ENCODE measurements around the gene SORBS2.

Gene SORBS2

GRCh38 chr4:185672151-185672550, 139.8 kb downstream of the SORBS2 start:
- no peak for DNase-seq
- no peak for ATAC-seq

DNA sequence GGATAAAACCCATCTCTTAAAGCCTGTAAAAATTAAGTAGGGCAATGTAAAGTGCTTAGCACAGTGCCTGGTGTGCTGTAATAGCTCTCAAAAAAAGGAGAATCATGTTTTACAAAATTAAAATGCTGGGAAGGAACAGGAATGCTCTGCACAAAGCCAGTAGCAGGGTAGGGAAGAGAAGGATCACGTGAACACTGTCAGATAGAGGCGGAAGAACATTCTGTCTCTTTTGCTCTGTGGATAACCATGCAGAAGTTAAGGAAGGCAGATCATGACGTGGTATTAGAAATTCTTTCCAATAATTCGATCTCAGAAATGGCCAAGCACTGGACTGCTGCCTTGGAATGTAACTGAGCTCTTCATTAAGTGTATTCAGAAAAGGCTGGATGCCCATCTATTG, 140.5 kb downstream of the SORBS2 start:
- DNase-seq (no peak), ATAC-seq (no peak)

DNA sequence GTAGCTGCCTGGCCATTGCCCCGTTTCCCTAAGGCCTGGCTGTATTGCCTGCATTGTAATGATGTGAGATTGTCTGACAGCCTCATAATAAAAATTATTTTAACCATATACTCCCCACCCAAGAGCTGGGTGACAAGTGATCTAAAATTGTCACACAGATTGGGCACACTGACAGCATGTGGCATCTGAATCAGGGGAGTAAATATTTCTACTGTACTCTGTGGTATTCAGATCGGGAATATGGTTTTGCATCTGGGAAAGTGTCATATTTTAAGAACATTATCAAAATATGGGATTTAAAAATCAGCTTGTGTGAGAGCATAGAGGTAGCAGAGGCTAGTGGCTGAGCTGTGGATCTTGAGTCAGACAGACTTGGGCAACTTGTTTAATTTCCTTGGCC, 140.9 kb downstream of the SORBS2 start:
- ATAC-seq: no peak
- DNase-seq: no peak

DNA sequence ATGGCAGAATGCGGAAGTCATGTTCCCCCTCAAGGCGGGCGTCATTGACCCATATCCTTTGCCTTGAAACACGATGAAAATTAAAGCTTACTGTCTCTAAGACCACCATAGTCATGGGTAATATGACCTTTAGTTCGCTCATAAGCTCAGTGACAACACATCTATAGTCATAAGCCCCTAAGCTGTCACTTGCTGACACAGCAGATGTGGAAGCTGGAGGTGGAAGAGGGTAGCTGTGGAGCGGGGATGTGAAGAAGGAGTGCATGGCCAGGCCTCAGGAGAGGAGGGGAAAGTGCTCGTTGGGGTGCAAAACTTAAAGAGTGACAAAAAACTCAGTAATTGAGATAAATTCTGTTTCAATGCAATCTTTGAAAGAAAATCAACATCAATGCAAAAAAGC, 142.7 kb downstream of the SORBS2 start:
- no peak for ATAC-seq
- no peak for DNase-seq

GRCh38 chr4:185666156-185666555, 145.8 kb downstream of the SORBS2 start:
- no peak for ATAC-seq

DNA sequence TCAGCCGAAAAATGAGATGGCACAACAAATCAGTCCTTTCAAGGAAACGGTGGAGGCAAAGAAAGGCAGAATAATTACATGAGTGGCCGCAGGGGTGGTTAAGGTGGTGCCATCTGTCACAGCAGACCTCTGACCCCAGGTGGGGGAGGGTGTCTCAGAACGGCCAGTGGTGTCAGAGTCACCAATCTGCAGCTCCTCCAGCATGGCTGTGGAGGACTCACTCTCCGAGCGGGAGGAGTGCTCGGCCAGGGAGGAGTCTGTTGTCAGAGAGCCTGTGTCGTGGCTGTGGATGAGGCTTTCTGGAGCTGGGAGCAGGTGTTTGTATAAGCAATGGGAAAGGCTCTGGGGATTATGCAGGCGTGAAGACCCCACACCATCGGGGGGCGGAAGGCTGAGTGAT, 146.3 kb downstream of the SORBS2 start:
- no peak for ATAC-seq
- DNase-seq: no peak

More at GRCh38 chr4:185666156-185666555, 145.8 kb downstream of the SORBS2 start:
- no peak for DNase-seq

- DNase-seq (no peak), ATAC-seq (no peak)
Observed at GRCh38 chr4:185664481-185664880, 147.5 kb downstream of the SORBS2 start.

DNA sequence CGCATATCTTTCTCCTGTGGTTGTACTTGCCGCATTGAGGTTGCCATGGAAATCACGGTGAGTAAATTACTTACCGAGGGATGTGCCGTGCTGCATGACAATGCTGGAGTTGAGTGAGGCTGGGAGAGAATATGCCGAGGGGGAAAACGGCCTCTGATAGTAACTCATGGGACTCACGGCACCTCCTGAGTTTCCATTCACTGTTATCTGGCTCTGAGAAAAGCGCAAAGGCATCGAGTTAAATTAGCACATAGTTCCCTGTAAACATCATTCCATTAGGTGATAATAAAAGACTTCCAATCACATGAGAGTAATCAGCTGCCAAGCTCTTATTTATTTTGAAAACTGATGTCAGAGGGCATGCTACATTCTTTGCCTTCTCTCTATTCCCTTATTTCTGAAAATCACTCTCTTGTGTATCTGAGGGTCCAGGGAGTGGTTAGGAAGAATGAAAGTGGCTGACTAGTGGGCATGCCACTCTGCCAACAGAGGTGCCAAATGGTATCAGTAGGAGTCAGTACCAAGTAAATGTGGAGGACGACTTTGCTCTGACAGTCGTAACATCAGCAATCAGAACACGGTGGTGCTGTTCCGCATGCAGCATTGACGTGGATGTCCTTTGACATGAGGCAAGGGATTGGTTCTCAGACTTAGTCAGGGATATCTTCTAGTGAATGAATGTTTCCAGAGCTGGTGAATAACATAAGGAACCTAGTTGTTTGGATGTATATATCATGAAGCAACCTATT, 149.8 kb downstream of the SORBS2 start:
- DNase-seq: no peak

DNA sequence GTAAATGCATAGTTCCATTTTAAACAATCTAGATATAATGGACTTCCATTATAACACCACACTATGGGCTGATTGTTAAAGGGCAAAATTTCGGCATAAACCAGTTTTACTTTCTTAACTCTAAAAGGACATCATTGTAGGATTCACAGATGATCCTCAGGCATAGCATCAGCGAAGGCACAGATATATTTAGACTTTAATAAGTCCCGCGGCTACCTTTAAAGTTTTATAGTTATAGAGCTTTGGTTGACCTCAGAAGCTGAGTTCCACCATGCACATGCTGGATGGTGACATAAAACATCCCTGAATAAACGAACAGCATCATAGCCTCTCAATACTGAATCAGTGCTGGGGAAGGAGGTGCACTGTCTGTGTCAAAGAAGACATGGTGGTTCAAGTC, 151.7 kb downstream of the SORBS2 start:
- no peak for DNase-seq
- ATAC-seq: no peak

More for the DNA sequence above, 149.8 kb downstream of the SORBS2 start:
- no peak for ATAC-seq

GRCh38 chr4:185657699-185658098, 154.3 kb downstream of the SORBS2 start:
- no peak for ATAC-seq
- DNase-seq: no peak

GRCh38 chr4:185657183-185657582, 154.8 kb downstream of the SORBS2 start:
- DNase-seq: no peak

GRCh38 chr4:185656467-185656931, 155.5 kb downstream of the SORBS2 start:
- no peak for ATAC-seq
- no peak for DNase-seq

More at GRCh38 chr4:185657183-185657582, 154.8 kb downstream of the SORBS2 start:
- no peak for ATAC-seq

DNA sequence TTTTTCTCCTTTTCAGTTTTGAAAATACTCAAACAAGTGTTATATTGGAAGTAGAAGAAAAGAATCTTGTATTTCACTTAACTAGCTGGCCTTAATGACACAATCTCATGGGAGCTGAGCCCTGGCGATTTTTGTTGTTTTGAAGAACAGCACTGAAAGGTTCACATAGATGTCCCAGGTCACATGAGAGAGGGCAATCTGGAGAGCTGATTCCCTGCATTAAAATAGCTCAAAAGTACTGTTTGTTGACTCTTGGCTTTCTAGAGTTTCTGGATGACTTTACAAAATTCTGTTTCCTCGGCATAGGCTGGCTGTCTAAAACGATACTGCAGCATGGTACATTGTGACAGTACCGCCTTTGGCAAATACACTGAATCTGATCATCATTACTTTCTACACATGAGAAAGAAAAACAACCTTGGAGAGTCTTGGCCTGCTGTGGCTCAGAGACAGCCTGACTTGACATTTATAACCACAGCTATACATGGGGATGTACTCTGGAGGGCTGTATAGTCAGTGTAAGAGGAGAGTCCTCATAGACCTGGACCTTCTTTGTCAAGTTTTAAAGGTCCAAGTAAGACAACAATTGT, 156.9 kb downstream of the SORBS2 start:
- no peak for DNase-seq
- ATAC-seq: no peak

GRCh38 chr4:185654311-185654710, 157.7 kb downstream of the SORBS2 start:
- ATAC-seq (no peak), DNase-seq (no peak)

DNA sequence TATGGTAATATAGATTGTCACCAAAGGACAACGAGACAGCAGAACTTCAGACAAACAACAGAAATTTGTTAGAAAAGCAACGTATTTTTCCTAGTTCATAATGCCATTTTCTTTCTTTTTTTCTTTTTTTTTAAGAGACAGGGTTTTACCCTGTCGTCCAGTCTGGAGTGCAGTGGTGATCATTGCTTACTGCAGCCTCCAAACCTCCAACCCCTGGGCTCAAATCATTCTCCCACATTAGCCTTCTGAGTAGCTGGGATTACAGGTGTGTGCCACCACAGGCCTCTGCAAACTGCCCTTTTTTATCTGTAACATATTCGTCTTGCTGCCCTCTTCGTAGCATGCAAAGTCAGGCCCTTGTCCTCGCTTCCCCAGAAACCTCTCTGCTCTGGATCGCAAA, 160.1 kb downstream of the SORBS2 start:
- ATAC-seq: no peak
- DNase-seq: no peak

GRCh38 chr4:185651137-185651677, 160.8 kb downstream of the SORBS2 start:
- no peak for DNase-seq
- ATAC-seq: no peak

GRCh38 chr4:185648631-185649030, 163.4 kb downstream of the SORBS2 start:
- DNase-seq: no peak
- ATAC-seq: no peak

GRCh38 chr4:185645403-185645802, 166.6 kb downstream of the SORBS2 start:
- no peak for DNase-seq
- no peak for ATAC-seq

GRCh38 chr4:185644408-185644807, 167.6 kb downstream of the SORBS2 start:
- no peak for ATAC-seq

GRCh38 chr4:185642907-185643306, 169.1 kb downstream of the SORBS2 start:
- no peak for DNase-seq
- ATAC-seq: no peak

More at GRCh38 chr4:185644408-185644807, 167.6 kb downstream of the SORBS2 start:
- no peak for DNase-seq

DNA sequence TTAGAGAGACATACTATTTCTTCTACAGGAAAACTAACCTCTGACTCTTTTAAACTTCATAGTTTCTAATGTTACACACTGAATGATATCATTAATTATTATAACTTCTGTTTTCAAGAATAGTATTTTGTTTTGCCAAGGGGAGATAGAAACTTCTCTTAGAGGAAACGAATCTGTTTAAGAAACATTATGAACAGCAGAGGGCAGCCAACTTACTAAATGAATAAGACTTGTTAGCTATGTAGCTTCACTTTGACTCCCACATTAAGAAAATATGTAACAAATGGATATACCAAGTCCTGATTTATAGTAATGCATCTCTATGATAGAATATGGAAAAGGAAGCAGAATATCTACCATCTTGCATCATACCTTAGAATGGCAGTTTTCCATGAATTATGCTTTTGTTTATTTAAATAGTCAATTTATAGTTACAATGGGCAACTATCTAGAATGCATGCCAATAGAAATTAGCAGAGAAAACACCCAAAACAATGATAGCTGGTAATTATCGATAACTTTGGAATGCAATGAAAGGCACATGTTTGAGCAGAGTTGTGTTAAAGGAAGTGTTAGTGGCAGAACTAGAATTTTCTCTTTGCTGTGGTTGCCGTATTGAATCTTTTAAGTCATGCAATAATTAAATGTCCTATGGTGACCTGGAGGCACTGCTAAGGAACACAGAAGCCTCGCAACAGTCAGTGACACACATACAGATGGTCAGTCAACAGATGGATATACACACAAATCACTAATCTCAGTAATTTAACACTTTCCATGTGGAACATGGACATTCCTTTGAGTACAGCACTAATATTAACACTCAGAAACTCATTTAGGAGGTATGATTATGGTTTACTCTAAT, 171.0 kb downstream of the SORBS2 start:
- no peak for DNase-seq

GRCh38 chr4:185638548-185639301, 173.3 kb downstream of the SORBS2 start:
- ATAC-seq (no peak), DNase-seq (no peak)

More for the DNA sequence above, 171.0 kb downstream of the SORBS2 start:
- no peak for ATAC-seq

Measured in stimulated activated naive CD8-positive, alpha-beta T cell treated with anti-CD3 and anti-CD28 coated beads, Interleukin-15, Interleukin-2, amounts not matched to agents 100 U/mL and 50 U/mL, for 24 hours (primary cell).